Tibial nerve (tissue), 3 donors: ENCODE data around the gene NFASC.

ENCODE experiments used
- CTCF ChIP-seq, 5 experiments: fragments of 200-600 bp in 3 of 5; fragments of 450-650 bp in 2 of 5; sonication (generic) in 3 of 5; IDR thresholded peaks; one replicate each; pipeline ENCODE4 v1.5.1; 2016 to 2019; ENCODE audit warnings: antibody characterized with exemption in 5 of 5, mild to moderate bottlenecking in 3 of 5, moderate library complexity in 2 of 5
- POLR2A ChIP-seq, 2 donors: fragments of 450-650 bp; IDR thresholded peaks; one replicate each; pipeline ENCODE4 v1.6.1; 2017; ENCODE audit warnings: antibody characterized with exemption in 2 of 2, mild to moderate bottlenecking in 2 of 2, moderate library complexity in 2 of 2

GRCh38 chr1:204936765-204937164, 66.1 kb downstream of the NFASC start:
- no peak for TF ChIP-seq CTCF (IDR thresholded peaks at IDR 0.05)
- TF ChIP-seq POLR2A (IDR thresholded peaks at IDR 0.05): no peak
